Muscle of leg (tissue), 11 donors: ENCODE results near the gene A2ML1. TPM values are rescaled to one million over a fixed set of nuclear protein-coding genes. Genes with fewer than 3 reads are reported as not detected.
"Not testable (repeated sequence)": the region's sequence is repeated elsewhere in the genome, so short reads cannot be mapped to it uniquely, and the experiment has no call there.

ENCODE experiments used
- DNase-seq: peaks from one replicate; pipeline ENCODE4 v3.0.0; 2013
- H3K27ac ChIP-seq: one replicate; pipeline ENCODE4 v1.5.1; 2013; ENCODE audit warnings: mild to moderate bottlenecking, low read length, control low read depth
- H3K27me3 ChIP-seq: one replicate; pipeline ENCODE4 v1.6.1; 2013; ENCODE audit warnings: low read length; ENCODE audit not compliant: control insufficient read depth, insufficient read depth
- H3K36me3 ChIP-seq: one replicate; pipeline ENCODE4 v1.6.1; 2013; ENCODE audit warnings: low read length; ENCODE audit not compliant: control insufficient read depth, insufficient read depth
- H3K4me1 ChIP-seq: one replicate; pipeline ENCODE4 v1.6.1; 2013; ENCODE audit warnings: low read length; ENCODE audit not compliant: control insufficient read depth, insufficient read depth
- H3K4me3 ChIP-seq: one replicate; pipeline ENCODE4 v1.5.1; 2013; ENCODE audit warnings: low read length, control low read depth
- H3K9me3 ChIP-seq: replicated peaks from 2 replicates; pipeline ENCODE4 v1.6.1; 2013; ENCODE audit warnings: low read depth, low read length; ENCODE audit not compliant: control insufficient read depth
- WGBS: methylation state at CpG from one replicate; pipeline ENCODE4 v1.1.5; 2013; ENCODE audit warnings: missing lambda C conversion rate; ENCODE audit not compliant: insufficient coverage; 5-methylcytosine and 5-hydroxymethylcytosine counted together
- polyA plus RNA-seq, 8 donors: library from polyadenylated mRNA; unstranded; fragments of 120-200 nt; gene quantifications; one replicate each; pipeline versions ENCODE4 v1.2.1 to v1.2.3, GENCODE V29; 2013; ENCODE audit warnings: inconsistent platforms in 1 of 8, low replicate concordance in 1 of 8; ENCODE audit not compliant: insufficient read length in 8 of 8, insufficient read depth in 1 of 8
- total RNA-seq: library from RNA; stranded (reverse); fragments of 120-200 nt; gene quantifications from one replicate; pipeline ENCODE4 v1.2.4, GENCODE V29; 2013

A2ML1 gene
- total and polyA plus RNA-seq, 9 donors: 0.02 to 6.5 (median 0.33) TPM; not detected in 2

DNA sequence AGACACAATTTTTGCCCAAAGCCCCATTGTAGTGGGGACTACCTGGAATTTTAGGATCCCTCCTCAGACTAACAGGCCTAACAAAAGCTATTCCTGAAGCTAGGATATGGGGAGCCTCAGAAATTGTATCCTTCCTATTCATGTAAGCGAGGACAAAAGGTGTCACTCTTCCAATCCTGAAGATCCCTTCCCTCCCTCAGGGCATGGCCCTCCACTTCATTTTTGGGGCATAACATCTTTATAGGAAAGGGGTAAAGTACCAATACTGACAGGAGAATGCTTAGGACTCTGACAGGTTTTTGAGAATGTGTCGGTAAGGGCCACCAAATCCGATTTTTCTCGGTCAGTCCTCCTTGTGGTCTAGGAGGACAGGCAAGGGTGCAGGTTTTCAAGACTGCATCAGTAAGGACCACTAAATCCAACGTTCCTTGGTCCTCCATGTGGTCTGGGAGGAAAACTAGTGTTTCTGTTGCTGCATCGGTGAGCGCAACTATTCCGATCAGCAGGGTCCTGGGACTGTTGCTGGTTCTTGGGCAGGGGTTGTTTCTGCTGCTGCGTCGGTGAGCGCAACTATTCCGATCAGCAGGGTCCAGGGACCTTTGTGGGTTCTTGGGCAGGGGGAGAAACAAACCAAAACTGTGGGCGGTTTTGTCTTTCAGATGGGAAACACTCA lies 32.9 kb upstream of the A2ML1 start:
- H3K4me3 ChIP-seq, DNase-seq, H3K9me3 ChIP-seq, H3K27ac ChIP-seq, H3K4me1 ChIP-seq, H3K36me3 ChIP-seq, H3K27me3 ChIP-seq: not testable (repeated sequence)
- 77% methylated on average over 8 of the region's 13 CpGs for WGBS

DNA sequence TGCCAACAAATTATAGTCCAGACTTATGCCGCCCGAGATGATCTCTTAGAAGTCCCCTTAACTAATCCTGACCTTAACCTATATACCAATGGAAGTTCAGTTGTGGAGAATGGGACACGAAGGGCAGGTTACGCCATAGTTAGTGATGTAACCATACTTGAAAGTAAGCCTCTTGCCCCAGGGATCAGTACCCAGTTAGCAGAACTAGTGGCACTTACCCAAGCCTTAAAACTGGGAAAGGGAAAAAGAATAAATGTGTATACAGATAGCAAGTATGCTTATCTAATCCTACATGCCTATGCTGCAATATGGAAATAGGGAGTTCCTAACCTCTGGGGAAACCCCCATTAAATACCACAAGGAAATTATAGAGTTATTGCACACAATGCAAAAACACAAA lies 29.2 kb upstream of the A2ML1 start:
- H3K9me3 ChIP-seq, H3K27me3 ChIP-seq, H3K4me3 ChIP-seq, H3K36me3 ChIP-seq, H3K27ac ChIP-seq, H3K4me1 ChIP-seq, DNase-seq: not testable (repeated sequence)
- no CpG with 5 or more reads among the region's 4 CpGs for WGBS

GRCh38 chr12:8794611-8795010 lies 27.8 kb upstream of the A2ML1 start:
- not testable (repeated sequence) for H3K9me3 ChIP-seq, H3K4me1 ChIP-seq, H3K27me3 ChIP-seq, H3K4me3 ChIP-seq, H3K27ac ChIP-seq, H3K36me3 ChIP-seq, DNase-seq
- 97% methylated on average over 21 of the region's 21 CpGs for WGBS

DNA sequence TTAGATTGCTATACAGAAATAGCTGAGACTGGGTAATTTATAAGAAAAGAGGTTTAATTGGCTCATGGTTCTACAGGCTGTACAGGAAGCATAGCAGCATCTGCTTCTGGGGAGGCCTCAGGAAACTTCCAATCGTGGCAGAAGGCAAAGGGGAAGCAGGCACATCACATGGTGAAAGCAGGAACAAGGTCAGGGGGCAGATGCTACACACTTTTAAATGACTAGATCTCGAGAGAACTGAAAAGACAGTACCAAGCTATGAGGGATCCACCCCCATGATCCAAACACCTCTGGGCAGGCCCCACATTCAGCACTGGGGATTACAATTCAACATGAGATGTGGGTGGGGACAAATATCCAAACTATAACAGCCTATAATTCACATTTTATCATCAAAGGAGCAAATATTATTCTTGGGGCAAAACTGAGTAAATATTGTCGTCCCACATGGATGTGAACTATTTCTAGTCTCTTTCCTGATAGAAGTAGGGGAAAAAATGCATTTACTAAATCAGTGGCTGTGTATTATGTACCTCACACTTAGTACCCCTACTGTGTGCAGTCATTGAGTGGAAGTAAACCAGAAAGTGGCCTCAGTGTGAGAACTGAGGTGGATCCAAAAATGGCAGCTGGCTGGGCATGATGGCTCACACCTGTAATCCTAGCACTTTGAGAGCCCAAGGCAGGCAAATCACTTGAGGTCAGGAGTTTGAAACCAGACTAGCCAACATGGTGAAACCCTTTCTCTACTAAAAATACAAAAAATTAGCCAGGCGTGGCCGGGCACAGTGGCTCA lies 25.4 kb upstream of the A2ML1 start:
- DNase-seq: no peak
- Histone ChIP-seq H3K27me3 (no peaks in the 10 kb centered on the region), H3K36me3 (no peaks in the 10 kb centered on the region), H3K9me3 (no peaks in the 10 kb centered on the region), H3K4me3 (no peak overlapping the region), H3K27ac (no peak overlapping the region), H3K4me1 (no peaks in the 10 kb centered on the region)
- WGBS: 96% methylated on average over 3 of the region's 5 CpGs

- H3K4me3 ChIP-seq, H3K27ac ChIP-seq, DNase-seq, H3K9me3 ChIP-seq, H3K4me1 ChIP-seq, H3K27me3 ChIP-seq, H3K36me3 ChIP-seq: not testable (repeated sequence)
- WGBS: no CpG with 5 or more reads among the region's 3 CpGs
Measured at GRCh38 chr12:8801213-8801612, 21.2 kb upstream of the A2ML1 start.

DNA sequence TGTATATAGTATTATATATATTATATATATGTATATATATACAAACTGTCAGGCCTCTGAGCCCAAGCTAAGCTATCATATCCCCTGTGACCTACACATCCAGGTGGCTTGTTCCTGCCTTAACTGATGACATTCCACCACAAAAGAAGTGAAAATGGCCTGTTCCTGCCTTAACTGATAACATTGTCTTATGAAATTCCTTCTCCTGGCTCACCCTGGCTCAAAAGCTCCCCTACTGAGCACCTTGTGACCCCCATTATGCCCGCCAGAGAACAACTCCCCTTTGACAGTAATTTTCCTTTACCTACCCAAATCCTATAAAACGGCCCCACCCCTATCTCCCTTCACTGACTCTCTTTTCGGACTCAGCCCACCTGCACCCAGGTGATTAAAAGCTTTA lies 17.6 kb upstream of the A2ML1 start:
- not testable (repeated sequence) for H3K27ac ChIP-seq, H3K36me3 ChIP-seq, H3K4me3 ChIP-seq, H3K4me1 ChIP-seq, H3K9me3 ChIP-seq, DNase-seq, H3K27me3 ChIP-seq
- WGBS: 91% methylated on average over 3 of the region's 3 CpGs

DNA sequence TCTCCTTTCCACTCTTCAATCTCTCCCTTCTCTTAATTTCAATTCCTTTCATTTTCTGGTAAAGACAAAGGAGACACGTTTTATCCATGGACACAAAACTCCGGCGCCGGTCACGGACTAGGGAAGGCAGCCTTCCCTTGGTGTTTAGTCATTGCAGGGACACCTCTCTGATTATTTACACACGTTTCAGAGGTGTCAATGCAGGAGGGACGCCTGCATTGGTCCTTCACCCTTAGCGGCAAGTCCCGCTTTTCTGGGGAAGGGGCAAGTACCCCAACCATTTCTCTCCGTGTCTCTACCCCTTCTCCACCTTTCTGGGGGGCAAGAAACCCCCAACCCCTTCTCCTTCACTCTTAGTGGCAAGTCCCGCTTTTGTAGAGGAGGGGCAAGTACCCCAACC lies 16.9 kb upstream of the A2ML1 start:
- not testable (repeated sequence) for H3K9me3 ChIP-seq, H3K27me3 ChIP-seq, H3K36me3 ChIP-seq, H3K27ac ChIP-seq, H3K4me1 ChIP-seq, DNase-seq, H3K4me3 ChIP-seq
- 85% methylated on average over 8 of the region's 11 CpGs for WGBS

GRCh38 chr12:8807084-8807483 lies 15.3 kb upstream of the A2ML1 start:
- H3K36me3 ChIP-seq, H3K4me1 ChIP-seq, H3K4me3 ChIP-seq, DNase-seq, H3K27me3 ChIP-seq, H3K9me3 ChIP-seq, H3K27ac ChIP-seq: not testable (repeated sequence)
- 68% methylated on average over 10 of the region's 11 CpGs for WGBS

DNA sequence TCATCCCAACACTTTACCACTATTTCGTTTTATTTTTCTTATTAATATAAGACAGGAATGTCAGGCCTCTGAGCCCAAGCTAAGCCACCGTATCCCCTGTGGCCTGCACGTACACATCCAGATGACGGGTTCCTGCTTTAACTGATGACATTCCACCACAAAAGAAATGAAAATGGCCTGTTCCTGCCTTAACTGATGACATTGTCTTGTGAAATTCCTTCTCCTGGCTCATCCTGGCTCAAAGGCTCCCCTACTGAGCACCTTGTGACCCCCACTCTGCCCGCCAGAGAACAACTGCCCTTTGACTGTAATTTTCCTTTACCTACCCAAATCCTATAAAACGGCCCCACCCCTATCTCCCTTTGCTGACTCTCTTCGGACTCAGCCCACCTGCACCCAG lies 12.3 kb upstream of the A2ML1 start:
- H3K36me3 ChIP-seq, H3K9me3 ChIP-seq, H3K4me1 ChIP-seq, H3K27ac ChIP-seq, DNase-seq, H3K4me3 ChIP-seq, H3K27me3 ChIP-seq: not testable (repeated sequence)
- 80% methylated on average over 5 of the region's 7 CpGs for WGBS

DNA sequence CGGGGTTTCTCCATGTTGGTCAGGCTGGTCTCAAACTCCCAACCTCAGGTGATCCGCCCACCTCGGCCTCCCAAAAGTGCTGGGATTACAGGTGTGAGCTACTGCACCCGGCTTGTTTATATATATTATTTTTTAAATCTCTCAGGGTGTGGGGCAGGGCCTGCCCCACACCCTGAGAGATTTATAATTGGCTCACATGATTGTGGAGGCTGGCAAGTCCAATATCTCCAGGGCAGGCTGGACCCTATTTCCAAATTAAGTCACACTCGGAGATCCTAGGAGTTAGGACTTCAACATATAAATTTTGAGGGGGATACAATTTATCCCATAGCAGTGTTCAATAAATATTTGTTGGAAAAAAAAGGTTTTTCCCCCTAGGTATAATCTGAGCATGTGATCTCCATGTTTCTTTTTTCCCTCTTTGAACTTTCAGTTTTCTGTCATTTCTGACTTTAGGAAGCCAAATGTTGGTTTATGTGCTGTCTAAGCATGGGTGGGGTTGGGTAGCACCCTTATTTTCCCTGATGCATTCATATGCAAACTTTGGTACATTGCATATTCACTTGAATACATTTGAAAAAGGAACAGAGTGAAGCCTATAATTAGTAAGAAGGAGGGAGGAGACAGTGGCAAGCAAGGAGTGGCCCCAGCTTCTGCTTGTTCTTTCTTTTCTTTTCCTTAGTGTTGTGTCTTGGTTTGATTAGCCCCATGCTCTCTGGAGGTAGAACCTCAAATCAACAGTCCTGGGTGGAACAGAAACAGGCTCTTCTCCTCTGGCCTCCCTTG lies 8.7 kb upstream of the A2ML1 start:
- no peak overlapping the region for H3K27ac ChIP-seq
- H3K36me3 ChIP-seq: no peaks in the 10 kb centered on the region
- H3K4me3 ChIP-seq: no peak overlapping the region
- no peaks in the 10 kb centered on the region for H3K9me3 ChIP-seq
- no CpG with 5 or more reads among the region's 5 CpGs for WGBS
- no peaks in the 10 kb centered on the region for H3K27me3 ChIP-seq
- no peak for DNase-seq
- no peaks in the 10 kb centered on the region for H3K4me1 ChIP-seq
